ENCODE data around the gene PJA2.

Gene PJA2

GRCh38 chr5:109411149-109411514, 1.4 kb upstream of the PJA2 start:
- Histone ChIP-seq H3K4me3 (IDR thresholded peaks at IDR 0.05; ENCODE audit: insufficient read depth, low read depth, low read length) (no peak overlapping the region), H3K9ac (peak overlapping the region; percentile 69), H4K20me1 (ENCODE audit: insufficient read depth) (no peaks in the 10 kb centered on the region), H2AFZ (ENCODE audit: low read depth) (peak overlapping the region; percentile 70), H3K79me2 (ENCODE audit: insufficient read depth, low read depth) (peaks cover 26% of the 10 kb centered on the region), H3K36me3 (ENCODE audit: insufficient read depth) (no peaks in the 10 kb centered on the region), H3K4me2 (peak overlapping the region; percentile 75), H3K4me1 (ENCODE audit: low read depth, poor library complexity, severe bottlenecking) (peaks cover 50% of the 10 kb centered on the region), H3K27ac (peak overlapping the region; percentile 89), H3K27me3 (ENCODE audit: insufficient read depth, low read depth) (no peaks in the 10 kb centered on the region)
- TF ChIP-seq CTCF (conservative IDR thresholded peaks at IDR 0.05; ENCODE audit: low read depth, low read length) = no peak

GRCh38 chr5:109410389-109411148, 795 bp upstream of the PJA2 start:
- Histone ChIP-seq H3K27ac (peak overlapping the region; percentile 89), H3K4me2 (peak overlapping the region; percentile 75), H3K36me3 (ENCODE audit: insufficient read depth) (no peaks in the 10 kb centered on the region), H3K4me1 (ENCODE audit: low read depth, poor library complexity, severe bottlenecking) (peaks cover 52% of the 10 kb centered on the region), H3K9ac (peak overlapping the region; percentile 69), H2AFZ (ENCODE audit: low read depth) (peak overlapping the region; percentile 70), H3K79me2 (ENCODE audit: insufficient read depth, low read depth) (peaks cover 31% of the 10 kb centered on the region), H3K27me3 (ENCODE audit: insufficient read depth, low read depth) (no peaks in the 10 kb centered on the region), H4K20me1 (ENCODE audit: insufficient read depth) (no peaks in the 10 kb centered on the region), H3K4me3 (IDR thresholded peaks at IDR 0.05; ENCODE audit: insufficient read depth, low read depth, low read length) (no peak overlapping the region)
- TF ChIP-seq CTCF (conservative IDR thresholded peaks at IDR 0.05; ENCODE audit: low read depth, low read length) = peak; percentile 34; the same call in 1 of the 2 replicates

GRCh38 chr5:109408991-109409843, 557 bp downstream of the PJA2 start:
- Histone ChIP-seq H3K4me3 (IDR thresholded peaks at IDR 0.05; ENCODE audit: insufficient read depth, low read depth, low read length) (peak overlapping the region; percentile 14), H3K79me2 (ENCODE audit: insufficient read depth, low read depth) (peaks cover 45% of the 10 kb centered on the region), H3K36me3 (ENCODE audit: insufficient read depth) (no peaks in the 10 kb centered on the region), H3K27ac (peak overlapping the region; percentile 89), H3K4me2 (peak overlapping the region; percentile 84; the same call in 1 of the 2 replicates), H3K27me3 (ENCODE audit: insufficient read depth, low read depth) (no peaks in the 10 kb centered on the region), H4K20me1 (ENCODE audit: insufficient read depth) (no peaks in the 10 kb centered on the region), H3K9ac (peak overlapping the region; percentile 74), H3K4me1 (ENCODE audit: low read depth, poor library complexity, severe bottlenecking) (peaks cover 57% of the 10 kb centered on the region), H2AFZ (ENCODE audit: low read depth) (peak overlapping the region; percentile 48; the same call in 1 of the 2 replicates)
- TF ChIP-seq CTCF (conservative IDR thresholded peaks at IDR 0.05; ENCODE audit: low read depth, low read length) = no peak

- Histone ChIP-seq H3K9ac (peak overlapping the region; percentile 74; the same call in 1 of the 2 replicates), H2AFZ (ENCODE audit: low read depth) (no peak overlapping the region), H3K36me3 (ENCODE audit: insufficient read depth) (no peaks in the 10 kb centered on the region), H3K27ac (peak overlapping the region; percentile 89), H3K4me2 (peak overlapping the region; percentile 84), H3K27me3 (ENCODE audit: insufficient read depth, low read depth) (no peaks in the 10 kb centered on the region), H3K4me1 (ENCODE audit: low read depth, poor library complexity, severe bottlenecking) (peaks cover 44% of the 10 kb centered on the region), H4K20me1 (ENCODE audit: insufficient read depth) (no peaks in the 10 kb centered on the region), H3K4me3 (IDR thresholded peaks at IDR 0.05; ENCODE audit: insufficient read depth, low read depth, low read length) (no peak overlapping the region), H3K79me2 (ENCODE audit: insufficient read depth, low read depth) (peaks cover 58% of the 10 kb centered on the region)
- TF ChIP-seq CTCF (conservative IDR thresholded peaks at IDR 0.05; ENCODE audit: low read depth, low read length) = no peak
These were observed 1.9 kb downstream of the PJA2 start for GRCh38 chr5:109407913-109408312.
